Measurements from ENCODE around the gene EEF1AKMT4. TPM values are rescaled to one million over a fixed set of nuclear protein-coding genes. Genes with fewer than 3 reads are reported as not detected.

EEF1AKMT4 gene
- 2.4 and 4.2 TPM in 2 replicates for total RNA-seq

GRCh38 chr3:184249412-184250166, at the start of gene EEF1AKMT4:
EEF1AKMT4 (plus strand) TSS chr3:184249672; CDS start chr3:184249695, 23 bp downstream.

GRCh38 chr3:184229394-184230080, 19.9 kb upstream of the EEF1AKMT4 start, which contains the start of gene VWA5B2:
VWA5B2 (plus strand) TSS chr3:184229585; CDS start chr3:184230529, 944 bp downstream.

GRCh38 chr3:184248454-184249411, 739 bp upstream of the EEF1AKMT4 start, which contains the start of gene ALG3:
ALG3 (minus strand) TSS chr3:184248962; CDS start chr3:184248940, 22 bp downstream.

DNA sequence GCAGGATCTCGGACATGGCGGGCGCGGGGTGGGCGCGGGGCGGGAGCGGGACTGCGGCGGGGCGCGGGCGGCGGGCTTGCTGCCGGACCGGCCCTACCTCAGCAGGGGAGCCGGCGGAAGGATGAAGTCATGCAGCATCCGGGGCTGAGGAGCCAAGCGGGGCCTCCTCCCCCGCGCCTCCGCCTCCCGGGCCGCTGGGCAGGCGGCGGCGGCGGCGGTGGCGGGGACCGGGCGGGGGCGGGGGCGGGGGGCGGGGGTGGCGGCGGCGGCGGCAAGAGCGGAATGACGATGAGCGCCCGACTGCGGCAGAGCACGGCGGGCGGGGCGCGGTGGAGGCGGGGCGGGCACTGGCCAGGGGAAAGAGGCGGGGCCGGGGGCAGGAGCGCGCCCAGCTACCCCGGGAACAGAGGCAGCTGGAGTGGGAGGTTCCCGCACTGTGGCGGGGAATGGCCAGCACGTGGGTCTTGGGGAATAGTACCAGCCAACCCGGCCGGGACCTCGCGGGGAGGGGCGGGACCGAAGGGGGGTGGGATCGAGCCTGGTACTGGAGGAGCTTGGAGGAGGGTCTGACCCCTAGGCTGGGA, 11.9 kb downstream of the EEF1AKMT4 start, which contains the start of gene CAMK2N2:
TSS of gene CAMK2N2 (minus strand) at position 284 of the 584 bp plus-strand sequence. CDS start at position 16, 268 bp downstream.

DNA sequence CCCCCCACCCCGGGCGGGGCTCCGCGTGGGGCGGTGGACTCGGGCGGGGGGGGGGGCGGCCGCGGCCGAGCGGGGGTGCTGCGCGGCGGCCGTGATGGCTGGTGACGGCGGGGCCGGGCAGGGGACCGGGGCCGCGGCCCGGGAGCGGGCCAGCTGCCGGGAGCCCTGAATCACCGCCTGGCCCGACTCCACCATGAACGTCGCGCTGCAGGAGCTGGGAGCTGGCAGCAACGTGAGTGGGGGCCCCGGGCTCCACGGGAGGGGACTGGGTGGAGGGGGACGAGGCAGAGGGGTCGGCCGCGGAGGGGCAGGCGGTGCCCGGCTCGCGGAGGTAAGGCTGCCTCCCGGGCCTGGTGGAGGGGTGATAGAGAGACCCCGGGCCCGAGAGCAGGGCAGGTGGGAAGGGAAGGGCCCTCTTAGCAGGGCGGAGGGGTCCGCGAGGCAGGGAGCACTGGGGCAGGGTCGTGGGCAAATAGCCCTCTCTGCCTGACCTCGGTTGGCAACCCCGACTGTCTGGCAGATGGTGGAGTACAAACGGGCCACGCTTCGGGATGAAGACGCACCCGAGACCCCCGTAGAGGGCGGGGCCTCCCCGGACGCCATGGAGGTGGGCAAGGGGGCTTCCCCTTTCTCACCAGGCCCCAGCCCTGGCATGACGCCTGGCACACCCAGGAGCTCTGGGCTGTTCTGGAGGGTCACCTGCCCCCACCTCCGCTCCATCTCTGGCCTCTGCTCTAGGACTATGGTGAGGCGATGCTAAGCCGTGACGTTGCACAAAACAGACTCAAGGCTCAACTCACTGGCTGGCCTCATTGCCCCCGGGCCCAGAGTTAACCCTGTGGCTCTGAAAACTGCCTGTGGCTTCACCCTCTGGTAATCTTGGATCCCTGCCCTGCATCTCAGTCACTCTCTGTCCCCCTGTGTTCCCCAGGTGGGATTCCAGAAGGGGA, 26.8 kb downstream of the EEF1AKMT4 start, which contains the start of gene ECE2:
TSS of gene ECE2 (plus strand) at position 62 of the 950 bp plus-strand sequence. CDS start at position 194, 132 bp downstream.

DNA sequence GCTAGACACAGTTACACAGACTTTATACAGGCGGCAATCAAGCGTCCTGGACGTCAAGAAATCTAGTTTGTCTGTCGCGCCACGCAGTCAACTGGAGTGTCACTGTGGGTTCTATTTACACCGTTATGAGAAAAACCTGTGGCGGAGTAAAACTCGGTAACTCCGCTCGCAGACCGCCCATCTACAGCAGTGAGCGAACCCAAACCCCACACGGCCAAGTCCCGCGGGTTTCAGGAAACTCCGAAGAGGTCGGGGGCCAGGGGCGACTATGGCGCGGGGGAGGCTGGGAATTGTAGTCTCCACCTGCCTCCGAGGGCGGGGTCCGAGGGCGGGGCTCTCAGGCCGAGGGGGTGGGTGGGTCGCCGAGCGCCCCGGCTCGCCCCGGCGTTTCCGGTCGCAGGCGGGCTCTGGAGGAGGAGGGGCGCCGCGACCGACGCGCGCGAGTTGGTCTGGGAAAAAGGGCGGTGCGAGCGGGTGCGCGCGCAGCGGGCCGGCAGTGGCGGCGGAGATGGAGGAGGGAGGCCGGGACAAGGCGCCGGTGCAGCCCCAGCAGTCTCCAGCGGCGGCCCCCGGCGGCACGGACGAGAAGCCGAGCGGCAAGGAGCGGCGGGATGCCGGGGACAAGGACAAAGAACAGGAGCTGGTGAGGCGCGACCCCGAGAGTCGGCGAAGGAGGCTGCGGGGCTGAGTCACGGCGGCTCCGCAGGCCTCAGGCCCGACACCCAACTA, 49.5 kb downstream of the EEF1AKMT4 start, which contains the start of gene PSMD2:
TSS of gene PSMD2 (plus strand) at position 483 of the 729 bp plus-strand sequence. CDS start at position 509, 26 bp downstream.

Other genes with a start within 250 kb of the EEF1AKMT4 start
- gene ABCC5, start 231.8 kb upstream of the EEF1AKMT4 start, total RNA-seq, result 33.3 and 33.7 TPM in 2 replicates
- gene HTR3D, start 217.9 kb upstream of the EEF1AKMT4 start, total RNA-seq, result not detected in 2 replicates
- not detected in 2 replicates for gene HTR3C, start 196.6 kb upstream of the EEF1AKMT4 start, total RNA-seq
- gene HTR3E, start 152.6 kb upstream of the EEF1AKMT4 start, total RNA-seq, result not detected in 2 replicates
- gene EIF2B5, start 114.3 kb upstream of the EEF1AKMT4 start, total RNA-seq, result 25.2 and 29.4 TPM in 2 replicates
- gene DVL3, start 94.3 kb upstream of the EEF1AKMT4 start, total RNA-seq, result 41.6 and 63.3 TPM in 2 replicates
- 561 and 564 TPM in 2 replicates for gene AP2M1, start 74.8 kb upstream of the EEF1AKMT4 start, total RNA-seq
- gene ABCF3, start 63.5 kb upstream of the EEF1AKMT4 start, total RNA-seq, result 42.1 and 49.6 TPM in 2 replicates
- gene VWA5B2, start 20.1 kb upstream of the EEF1AKMT4 start, total RNA-seq, result not detected in 2 replicates
- 41.1 and 49.0 TPM in 2 replicates for gene ALG3, start 710 bp upstream of the EEF1AKMT4 start, total RNA-seq
- 0.37 TPM in 1 of 2 replicates, not detected in the other for gene CAMK2N2, start 11.9 kb downstream of the EEF1AKMT4 start, total RNA-seq
- not detected in 2 replicates for gene ECE2, start 26.4 kb downstream of the EEF1AKMT4 start, total RNA-seq
- 557 and 1,040 TPM in 2 replicates for gene PSMD2, start 49.6 kb downstream of the EEF1AKMT4 start, total RNA-seq
- gene EIF4G1, start 64.9 kb downstream of the EEF1AKMT4 start, total RNA-seq, result 258 and 495 TPM in 2 replicates
- gene FAM131A, start 87.9 kb downstream of the EEF1AKMT4 start, total RNA-seq, result 21.4 and 38.7 TPM in 2 replicates
- 2.4 and 2.8 TPM in 2 replicates for gene CLCN2, start 111.9 kb downstream of the EEF1AKMT4 start, total RNA-seq
- gene POLR2H, start 112.0 kb downstream of the EEF1AKMT4 start, total RNA-seq, result 86.7 and 121 TPM in 2 replicates
- gene THPO, start 128.5 kb downstream of the EEF1AKMT4 start, total RNA-seq, result not detected in 2 replicates
- 0.55 and 0.59 TPM in 2 replicates for gene CHRD, start 130.4 kb downstream of the EEF1AKMT4 start, total RNA-seq